Lower lobe of right lung (tissue), 2 donors: ENCODE results near the gene FRMD4B. TPM values are rescaled to one million over a fixed set of nuclear protein-coding genes. Genes with fewer than 3 reads are reported as not detected.

Experiments
- ATAC-seq, 2 donors: fragments of 200-7000 bp; cut with Tn5 transposase; one replicate each; pipeline ENCODE4 v1.9.1; 2020 to 2022; ENCODE audit warnings: mild to moderate bottlenecking in 2 of 2, moderate library complexity in 2 of 2
- DNase-seq: peaks from one replicate; pipeline ENCODE4 v3.0.0-alpha.2; 2020
- H3K27ac ChIP-seq: fragments of 200-600 bp; one replicate; pipeline ENCODE4 v1.8.0; 2022
- H3K27me3 ChIP-seq: fragments of 200-600 bp; one replicate; pipeline ENCODE4 v1.8.0; 2022; ENCODE audit warnings: low read depth
- H3K36me3 ChIP-seq: fragments of 200-600 bp; one replicate; pipeline ENCODE4 v1.8.0; 2022; ENCODE audit warnings: mild to moderate bottlenecking
- H3K4me1 ChIP-seq: fragments of 200-600 bp; one replicate; pipeline ENCODE4 v1.8.0; 2022
- H3K4me3 ChIP-seq: fragments of 200-600 bp; one replicate; pipeline ENCODE4 v1.8.0; 2022; ENCODE audit warnings: mild to moderate bottlenecking
- H3K9me3 ChIP-seq: fragments of 200-600 bp; one replicate; pipeline ENCODE4 v1.8.0; 2022
- CTCF ChIP-seq: fragments of 200-600 bp; IDR thresholded peaks from one replicate; pipeline ENCODE4 v1.8.0; 2022; ENCODE audit warnings: antibody characterized with exemption, mild to moderate bottlenecking
- intact Hi-C: fragments of 100-400 bp; cut with DNase I; formaldehyde crosslinking; loops from one replicate; pipeline ENCODE4 v1.11.0; 2022
- total RNA-seq: library from RNA; stranded (reverse); fragmentation: NEBNext Ultra II Directional; extraction: Animal tissue kit (Norgen Biotek cat#: 25700); gene quantifications from one replicate; pipeline ENCODE4 v1.2.1, GENCODE V29; 2021
- donor health status: DM: no; HTN: yes; CAD: no; lungs with severe emphysema.

FRMD4B gene
- total RNA-seq, 1 donor from 2014 or later: 62.4 TPM

DNA sequence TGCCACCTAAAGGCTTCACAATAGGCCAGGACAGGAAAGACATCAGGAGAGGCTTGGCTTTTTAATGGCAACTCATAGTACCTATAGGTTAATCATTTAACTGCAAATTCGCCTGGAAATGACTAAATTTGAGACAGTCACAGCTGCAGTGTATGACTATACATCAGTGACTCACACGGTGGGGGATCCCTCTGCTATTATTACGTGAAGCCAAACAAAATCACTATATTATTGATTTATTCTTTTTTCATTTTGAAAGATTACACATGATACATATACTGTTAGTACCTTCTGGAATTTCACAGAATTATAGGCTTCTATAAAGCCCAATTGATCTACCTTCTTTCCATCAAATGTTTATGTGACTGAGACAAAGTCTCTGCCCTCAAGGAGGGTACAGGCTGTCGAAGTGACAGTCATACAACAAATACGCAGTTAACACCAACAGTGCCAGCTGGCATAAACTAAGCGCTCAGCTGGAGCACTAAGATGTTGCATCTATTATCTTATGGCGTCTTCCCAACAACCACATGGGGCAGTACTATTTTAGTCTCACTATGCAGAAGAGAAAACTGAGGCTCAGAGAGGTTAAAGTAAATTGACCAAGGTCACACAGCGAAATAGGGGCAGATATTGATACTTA, 181.5 kb downstream of the FRMD4B start:
- ATAC-seq (no peak), DNase-seq (no peak)
- Histone ChIP-seq H3K36me3 (peaks cover 38% of the 10 kb centered on the region), H3K9me3 (no peaks in the 10 kb centered on the region), H3K4me3 (no peak overlapping the region), H3K27ac (no peak overlapping the region), H3K27me3 (no peaks in the 10 kb centered on the region), H3K4me1 (peaks cover 19% of the 10 kb centered on the region)
- no peak for TF ChIP-seq CTCF
- intact Hi-C loops: no loop called here

- intact Hi-C loops: no loop called here
- Histone ChIP-seq H3K36me3 (peaks cover 32% of the 10 kb centered on the region), H3K27me3 (no peaks in the 10 kb centered on the region), H3K4me3 (no peak overlapping the region), H3K27ac (no peak overlapping the region), H3K4me1 (peaks cover 19% of the 10 kb centered on the region), H3K9me3 (no peaks in the 10 kb centered on the region)
- DNase-seq (no peak), ATAC-seq (no peak)
- TF ChIP-seq CTCF: no peak
Measured at GRCh38 chr3:69203631-69204314, 182.1 kb downstream of the FRMD4B start.

DNA sequence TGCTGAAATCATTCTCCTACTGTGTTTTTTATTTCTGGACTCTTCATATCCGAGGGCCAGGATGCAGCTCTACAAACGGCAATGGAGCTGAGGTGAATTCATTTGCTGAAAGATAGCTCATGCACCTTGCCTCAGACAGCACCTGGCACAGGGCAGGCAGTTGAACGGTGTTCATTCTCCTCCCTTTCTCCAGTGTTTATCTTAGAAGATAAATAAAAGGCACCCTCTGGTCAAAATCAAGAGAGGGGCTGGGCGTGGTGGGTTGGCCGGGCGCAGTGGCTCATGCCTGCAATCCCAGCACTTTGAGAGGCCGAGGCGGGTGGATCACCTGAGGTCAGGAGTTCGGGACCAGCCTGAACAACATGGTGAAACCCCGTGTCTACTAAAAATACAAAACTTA, 184.2 kb downstream of the FRMD4B start:
- Histone ChIP-seq H3K4me3 (no peak overlapping the region), H3K9me3 (no peaks in the 10 kb centered on the region), H3K4me1 (peaks cover 19% of the 10 kb centered on the region), H3K36me3 (peaks cover 36% of the 10 kb centered on the region), H3K27ac (no peak overlapping the region), H3K27me3 (no peaks in the 10 kb centered on the region)
- no peak for ATAC-seq
- intact Hi-C loops: no loop called here
- no peak for DNase-seq
- TF ChIP-seq CTCF: no peak

DNA sequence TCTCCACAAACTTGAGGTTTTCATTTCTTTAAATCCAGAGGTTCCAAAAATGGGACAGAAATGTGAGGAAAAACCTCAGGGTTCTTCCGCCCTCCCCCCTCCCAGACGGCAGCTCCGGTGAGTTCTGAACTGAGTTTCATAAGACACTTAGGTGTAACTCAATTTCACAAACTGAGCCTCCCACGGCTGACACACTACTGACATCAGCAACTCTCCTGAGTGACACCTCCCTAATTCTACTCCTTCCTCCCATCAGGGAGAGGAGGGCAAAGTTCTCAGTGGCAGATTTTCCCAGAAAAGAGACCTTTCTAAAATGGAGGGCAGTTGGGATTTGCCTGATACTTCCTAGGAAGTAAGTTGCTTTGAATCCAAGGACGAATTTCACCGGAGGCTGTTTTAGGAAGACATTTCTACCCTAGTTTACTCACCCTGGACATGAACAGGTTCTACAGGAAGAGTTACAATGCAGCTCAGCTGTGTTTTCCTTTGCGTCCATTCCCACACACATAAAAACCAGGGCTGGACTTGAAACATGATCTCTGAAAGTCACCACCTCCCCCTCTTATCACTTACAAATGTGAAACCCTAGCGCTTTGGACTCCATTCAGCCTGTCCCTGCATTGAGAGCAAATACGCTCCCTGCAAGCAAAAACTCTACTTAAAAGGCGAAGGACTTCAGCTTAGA, 185.4 kb downstream of the FRMD4B start:
- H3K27me3 ChIP-seq: no peaks in the 10 kb centered on the region
- no peaks in the 10 kb centered on the region for H3K9me3 ChIP-seq
- TF ChIP-seq CTCF: no peak
- intact Hi-C loops: no loop called here
- peak overlapping the region; percentile 50 for H3K4me3 ChIP-seq
- H3K36me3 ChIP-seq: peaks cover 47% of the 10 kb centered on the region
- H3K27ac ChIP-seq: peak overlapping the region; percentile 66
- ATAC-seq (peak; percentile 79 to 86), DNase-seq (no peak)
- H3K4me1 ChIP-seq: peaks cover 19% of the 10 kb centered on the region

DNA sequence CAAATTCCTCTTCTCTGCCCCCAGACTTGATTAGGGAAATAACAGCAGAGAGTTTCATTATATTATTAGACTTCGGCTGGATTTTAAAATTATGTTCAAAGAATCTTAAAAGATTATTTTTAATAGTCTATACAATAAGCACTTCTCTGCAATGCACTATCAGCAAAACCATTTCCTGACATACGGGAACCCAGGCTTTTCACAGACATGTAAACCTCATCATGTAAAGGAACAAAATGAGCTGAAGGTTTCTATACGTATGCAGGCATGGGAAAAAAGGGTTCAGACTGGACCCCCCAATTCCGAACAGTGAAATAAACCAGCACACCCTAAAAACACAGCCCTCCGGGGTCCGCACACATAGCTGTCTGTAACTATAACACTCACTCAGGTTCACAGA, 185.9 kb downstream of the FRMD4B start:
- Histone ChIP-seq H3K9me3 (no peaks in the 10 kb centered on the region), H3K27me3 (no peaks in the 10 kb centered on the region), H3K4me3 (peak overlapping the region; percentile 50), H3K27ac (peak overlapping the region; percentile 66), H3K36me3 (peaks cover 53% of the 10 kb centered on the region), H3K4me1 (peaks cover 19% of the 10 kb centered on the region)
- DNase-seq (no peak), ATAC-seq (no peak)
- no peak for TF ChIP-seq CTCF
- intact Hi-C loops: no loop called here
